SK-N-SH (cell line): ENCODE measurements around the gene SH2B3. TPM values are rescaled to one million over a fixed set of nuclear protein-coding genes. Genes with fewer than 3 reads are reported as not detected.

ENCODE experiments used
- CTCF ChIA-PET: fragments of 300-600, 350-600 bp; formaldehyde crosslinking; extraction: SDS; loops from one replicate; lab custom pipeline; 2021; lab: Yijun Ruan, JAX
- POLR2A ChIA-PET: fragments of 350-600 bp; sonication (Branson Sonifier 250); formaldehyde crosslinking; extraction: SDS; loops from one replicate; lab custom pipeline; 2020; ENCODE audit warnings: antibody characterized with exemption, inconsistent platforms; lab: Yijun Ruan, JAX
- DNase-seq: peaks from one replicate; pipeline ENCODE4 v3.0.0; 2012
- H2AFZ ChIP-seq: fragments of 200-600 bp; sonication (generic); 2 replicates; pipeline ENCODE4 v1.8.1; 2016; ENCODE audit warnings: antibody characterized with exemption, mild to moderate bottlenecking, low read depth
- H3F3A ChIP-seq: fragments of 200-600 bp; sonication (generic); replicated peaks from 2 replicates; pipeline ENCODE3; 2016; ENCODE audit warnings: antibody characterized with exemption, mild to moderate bottlenecking; ENCODE audit not compliant: insufficient read depth
- H3K27ac ChIP-seq, 2 experiments: fragments of 200-500 bp in 1 of 2; fragments of 200-600 bp in 1 of 2; sonication (Bioruptor generic) in 1 of 2; sonication (generic), shearing (Covaris generic) in 1 of 2; 2 replicates each; pipeline versions ENCODE4 v1.5.1 to v1.6.1; 2014 to 2016; ENCODE audit warnings: low read depth in 2 of 2, inconsistent platforms in 1 of 2, low read length in 1 of 2, mild to moderate bottlenecking in 1 of 2, mixed read lengths in 1 of 2
- H3K27me3 ChIP-seq: fragments of 200-600 bp; sonication (generic), shearing (Covaris generic); 2 replicates; pipeline ENCODE4 v1.6.1; 2016; ENCODE audit warnings: mixed run types; ENCODE audit not compliant: insufficient read depth
- H3K36me3 ChIP-seq, 2 experiments: fragments of 200-500 bp in 1 of 2; fragments of 200-600 bp in 1 of 2; sonication (Bioruptor generic) in 1 of 2; sonication (generic) in 1 of 2; replicated peaks in 1 of 2; 2 replicates each; pipeline versions ENCODE3 to v1.5.1; 2014 to 2016; ENCODE audit warnings: low read length in 1 of 2, mild to moderate bottlenecking in 1 of 2; ENCODE audit not compliant: insufficient read depth in 2 of 2, control insufficient read depth in 1 of 2
- H3K4me1 ChIP-seq, 2 experiments: fragments of 200-500 bp in 1 of 2; fragments of 200-600 bp in 1 of 2; sonication (Bioruptor generic) in 1 of 2; sonication (generic), shearing (Covaris generic) in 1 of 2; 2 replicates each; pipeline versions ENCODE4 v1.5.1 to v1.6.1; 2014 to 2016; ENCODE audit warnings: low read depth in 1 of 2, low read length in 1 of 2, mixed run types in 1 of 2; ENCODE audit not compliant: insufficient read depth in 2 of 2, control insufficient read depth in 1 of 2
- H3K4me2 ChIP-seq: fragments of 200-600 bp; sonication (generic), shearing (Covaris generic); 2 replicates; pipeline ENCODE4 v1.6.1; 2017; ENCODE audit warnings: mixed run types
- H3K4me3 ChIP-seq, 2 experiments: fragments of 200-500 bp in 1 of 2; fragments of 200-600 bp in 1 of 2; sonication (Bioruptor generic) in 1 of 2; sonication (generic), shearing (Covaris generic) in 1 of 2; 2 replicates each; pipeline versions ENCODE4 v1.5.1 to v1.8.1; 2014 to 2016; ENCODE audit warnings: low read depth in 2 of 2, inconsistent platforms in 1 of 2, low read length in 1 of 2, mild to moderate bottlenecking in 1 of 2, mixed read lengths in 1 of 2, moderate library complexity in 1 of 2
- H3K79me2 ChIP-seq: fragments of 200-600 bp; sonication (generic); 2 replicates; pipeline ENCODE4 v1.8.1; 2017; ENCODE audit warnings: mild to moderate bottlenecking; ENCODE audit not compliant: insufficient read depth
- H3K9ac ChIP-seq: fragments of 200-600 bp; sonication (generic); 2 replicates; pipeline ENCODE4 v1.6.1; 2017; ENCODE audit warnings: mixed run types
- H3K9me2 ChIP-seq: fragments of 200-600 bp; sonication (generic); 2 replicates; pipeline ENCODE4 v1.6.1; 2017; ENCODE audit warnings: mixed run types
- H3K9me3 ChIP-seq: fragments of 200-600 bp; sonication (generic); 2 replicates; pipeline ENCODE4 v1.6.1; 2017; ENCODE audit warnings: mixed run types, mild to moderate bottlenecking, moderate library complexity
- H4K20me1 ChIP-seq: fragments of 200-600 bp; sonication (generic); 2 replicates; pipeline ENCODE4 v1.6.1; 2017; ENCODE audit warnings: mild to moderate bottlenecking, mixed run types; ENCODE audit not compliant: insufficient read depth
- CHD2 ChIP-seq: fragments of 150-350 bp; IDR thresholded peaks from 2 replicates; pipeline ENCODE4 v1.6.1; 2018; ENCODE audit warnings: low read length; ENCODE audit not compliant: partially characterized antibody
- FOXJ3 ChIP-seq: sonication (generic); formaldehyde crosslinking; IDR thresholded peaks from 2 replicates; pipeline ENCODE4 v1.5.1; 2020; ENCODE audit warnings: mild to moderate bottlenecking, missing genetic modification reagents
- FOXM1 ChIP-seq: IDR thresholded peaks from 2 replicates; pipeline ENCODE4 v1.4.0; 2012; ENCODE audit warnings: low read depth, mild to moderate bottlenecking
- MAX ChIP-seq: IDR thresholded peaks from 2 replicates; pipeline ENCODE4 v1.4.0; 2012; ENCODE audit warnings: low read depth
- PBX3 ChIP-seq: IDR thresholded peaks from 2 replicates; pipeline ENCODE4; 2012
- RXRA ChIP-seq: IDR thresholded peaks from 2 replicates; pipeline ENCODE4 v1.4.0; 2012; ENCODE audit warnings: low read depth, mild to moderate bottlenecking, borderline replicate concordance
- TCF12 ChIP-seq: IDR thresholded peaks from 2 replicates; pipeline ENCODE4 v1.4.0; 2012
- YY1 ChIP-seq: IDR thresholded peaks from 2 replicates; pipeline ENCODE4 v1.4.0; 2012; ENCODE audit warnings: low read depth, mild to moderate bottlenecking
- WGBS: methylation state at CpG from one replicate; pipeline ENCODE4 v1.1.6; 2017; ENCODE audit warnings: low lambda C conversion rate; 5-methylcytosine and 5-hydroxymethylcytosine counted together
- polyA plus RNA-seq, 3 experiments: library from polyadenylated mRNA; depleted of rRNA; stranded (reverse); fragments of >200 nt; gene quantifications; 2 replicates each; pipeline ENCODE4 v1.2.3, GENCODE V29; 2012

Gene SH2B3
- polyA plus RNA-seq, 1 of the 3 experiments (the other 2 are of a cell fraction) = 15.6 TPM

- 90% methylated on average over 7 of the region's 7 CpGs for WGBS
- Histone ChIP-seq H3K27me3 (no peaks in the 10 kb centered on the region), H3K9ac (no peak overlapping the region), H3K9me2 (no peaks in the 10 kb centered on the region), H4K20me1 (peaks cover 52% of the 10 kb centered on the region), H3K79me2 (peaks cover 100% of the 10 kb centered on the region), H3K4me3 (no peak overlapping the region), H3K4me1 (peaks cover 28 to 51% of the 10 kb centered on the region in 2 experiments; a peak in 3 of 4 replicates)
- POLR2A ChIA-PET = no interaction called here
- no peak for DNase-seq
- no peak for TF ChIP-seq CHD2
- TF ChIP-seq YY1 = no peak
- no peak for TF ChIP-seq MAX
- TF ChIP-seq, all 33 proteins: peak for 0
- H3K27ac ChIP-seq = peak overlapping the region in 1 of 2 experiments; percentile 87; a peak in 1 of 4 replicates
- no peak overlapping the region for H2AFZ ChIP-seq
- H3K4me2 ChIP-seq = no peak overlapping the region
- peaks cover 45% of the 10 kb centered on the region for H3F3A ChIP-seq
- no peaks in the 10 kb centered on the region for H3K9me3 ChIP-seq
- peaks cover 3 to 20% of the 10 kb centered on the region in 2 experiments for H3K36me3 ChIP-seq
- CTCF ChIA-PET = interaction anchor here (1.0 to 8.8 kb wide), 2 partner anchors 17 to 21 kb away, joined by 3 to 98 read pairs; no protein-coding TSS in a partner anchor
These were observed 9.1 kb downstream of the SH2B3 start for GRCh38 chr12:111414711-111415252.

GRCh38 chr12:111417290-111417689 is 11.6 kb downstream of the SH2B3 start:
- no peak overlapping the region for H2AFZ ChIP-seq
- H3K79me2 ChIP-seq = peaks cover 100% of the 10 kb centered on the region
- no peak overlapping the region for H3K27ac ChIP-seq
- DNase-seq = no peak
- 98% methylated on average over 2 of the region's 2 CpGs for WGBS
- H3K27me3 ChIP-seq = no peaks in the 10 kb centered on the region
- H3F3A ChIP-seq = peaks cover 30% of the 10 kb centered on the region
- no peaks in the 10 kb centered on the region for H3K9me3 ChIP-seq
- H3K4me2 ChIP-seq = no peak overlapping the region
- no peak overlapping the region for H3K9ac ChIP-seq
- H3K4me3 ChIP-seq = no peak overlapping the region
- peaks cover 8 to 26% of the 10 kb centered on the region in 2 experiments; a peak in 3 of 4 replicates for H3K4me1 ChIP-seq
- H3K36me3 ChIP-seq = peaks cover 3 to 44% of the 10 kb centered on the region in 2 experiments
- ChIA-PET CTCF (no interaction called here), POLR2A (no interaction called here)
- H3K9me2 ChIP-seq = no peaks in the 10 kb centered on the region
- H4K20me1 ChIP-seq = peaks cover 75% of the 10 kb centered on the region
- TF ChIP-seq FOXJ3 (CRISPR knock-in tag) = no peak
- no peak for TF ChIP-seq PBX3
- TF ChIP-seq TCF12 = no peak
- no peak for TF ChIP-seq FOXM1
- no peak for TF ChIP-seq YY1
- TF ChIP-seq RXRA = no peak
- TF ChIP-seq, all 33 proteins: peak for 0
